Measurements from ENCODE around the gene STX1A. TPM values are rescaled to one million over a fixed set of nuclear protein-coding genes. Genes with fewer than 3 reads are reported as not detected.

STX1A gene
- total and polyA plus RNA-seq, 2 of the 13 experiments (the other 11 are each of a cell fraction or from before 2014, with no cell fraction given) = 6.1 to 12.2 TPM

GRCh38 chr7:73667344-73668102 is 51.9 kb downstream of the STX1A start, which contains the start of gene VPS37D (continued):
- no peak for TF ChIP-seq ZBTB4 (CRISPR knock-in tag; IDR thresholded peaks at IDR 0.05; ENCODE audit: borderline replicate concordance)
- no peak for TF ChIP-seq ISX (CRISPR knock-in tag; conservative IDR thresholded peaks at IDR 0.05)
- peak; percentile 98 for TF ChIP-seq KDM1A (CRISPR knock-in tag; IDR thresholded peaks at IDR 0.05)
- no peak for TF ChIP-seq ZFP82 (CRISPR knock-in tag; IDR thresholded peaks at IDR 0.05; ENCODE audit: borderline replicate concordance)
- no peak for TF ChIP-seq ZNF547 (CRISPR knock-in tag; IDR thresholded peaks at IDR 0.05)
- no peak for TF ChIP-seq ZBTB40 (IDR thresholded peaks at IDR 0.05)
- TF ChIP-seq ZBTB40 (CRISPR knock-in tag; IDR thresholded peaks at IDR 0.05) = no peak
- TF ChIP-seq ZNF12 (CRISPR knock-in tag; IDR thresholded peaks at IDR 0.05) = no peak
- TF ChIP-seq TCF12 (IDR thresholded peaks at IDR 0.05) = no peak
- no peak for TF ChIP-seq TCF12 (CRISPR knock-in tag; IDR thresholded peaks at IDR 0.05)
- peak; percentile 71 for TF ChIP-seq MAX (IDR thresholded peaks at IDR 0.05)
- no peak for TF ChIP-seq RAD51 (IDR thresholded peaks at IDR 0.05; ENCODE audit: borderline replicate concordance)
- TF ChIP-seq SKIL (CRISPR knock-in tag; IDR thresholded peaks at IDR 0.05; ENCODE audit: borderline replicate concordance) = no peak
- TF ChIP-seq ARNT (IDR thresholded peaks at IDR 0.05) = no peak
